GM18502 (cell line): ENCODE measurements around the gene MDFI.

ENCODE experiments used
- ATAC-seq: cut with Tn5 transposase; IDR thresholded peaks from one replicate; pipeline ENCODE4 v1.9.1; 2021; ENCODE audit warnings: mild to moderate bottlenecking; ENCODE audit not compliant: unreplicated experiment, poor library complexity

The MDFI gene, protein sequence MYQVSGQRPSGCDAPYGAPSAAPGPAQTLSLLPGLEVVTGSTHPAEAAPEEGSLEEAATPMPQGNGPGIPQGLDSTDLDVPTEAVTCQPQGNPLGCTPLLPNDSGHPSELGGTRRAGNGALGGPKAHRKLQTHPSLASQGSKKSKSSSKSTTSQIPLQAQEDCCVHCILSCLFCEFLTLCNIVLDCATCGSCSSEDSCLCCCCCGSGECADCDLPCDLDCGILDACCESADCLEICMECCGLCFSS

DNA sequence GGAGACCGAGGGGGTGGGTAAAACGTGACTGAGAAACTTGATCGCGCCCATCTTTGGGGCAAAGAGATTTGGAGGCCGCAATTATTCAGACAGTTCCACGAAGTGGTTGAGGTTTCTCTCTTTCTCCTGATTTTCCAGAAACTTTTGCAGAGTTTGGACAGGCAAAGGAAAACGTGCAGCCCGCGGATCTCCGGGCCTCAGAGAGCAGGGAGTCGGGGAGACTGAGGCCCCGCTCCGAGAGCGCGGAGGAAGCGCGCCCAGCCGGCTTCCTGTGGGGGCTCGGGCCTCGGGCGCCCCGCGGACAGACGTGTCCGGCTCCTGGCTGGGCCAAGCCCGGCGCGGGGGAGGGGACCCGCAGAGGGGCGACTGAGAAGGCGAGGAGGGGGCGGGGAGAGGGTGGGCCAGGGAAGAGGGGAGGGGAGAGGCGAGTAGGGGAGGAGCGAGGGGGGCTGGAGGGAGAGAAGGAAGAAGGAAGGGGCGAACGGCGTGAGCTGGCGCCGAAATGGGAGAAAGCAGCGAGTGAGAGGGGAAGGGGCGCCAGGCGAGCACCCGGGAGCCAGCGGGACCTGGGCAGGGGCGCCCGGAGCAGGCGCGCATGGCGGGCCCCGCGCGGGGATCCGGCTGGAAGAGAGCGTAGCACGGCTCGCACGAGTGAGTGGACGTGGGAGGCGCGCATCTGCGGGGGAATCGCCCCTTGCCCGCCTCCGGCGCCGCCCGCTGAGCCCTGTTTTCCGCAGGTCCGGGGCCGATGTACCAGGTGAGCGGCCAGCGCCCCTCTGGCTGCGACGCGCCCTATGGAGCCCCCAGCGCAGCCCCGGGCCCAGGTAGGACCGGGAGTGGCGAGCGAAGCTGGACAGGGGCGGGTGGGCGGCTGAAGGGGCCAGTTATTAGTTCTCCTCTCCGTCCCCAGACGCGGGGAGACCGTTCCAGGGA lies at the start of gene MDFI:
Gene MDFI (plus strand): TSS at position 467 of the 933 bp plus-strand sequence. CDS start 282 bp downstream, at position 749.
- ATAC-seq: no peak

DNA sequence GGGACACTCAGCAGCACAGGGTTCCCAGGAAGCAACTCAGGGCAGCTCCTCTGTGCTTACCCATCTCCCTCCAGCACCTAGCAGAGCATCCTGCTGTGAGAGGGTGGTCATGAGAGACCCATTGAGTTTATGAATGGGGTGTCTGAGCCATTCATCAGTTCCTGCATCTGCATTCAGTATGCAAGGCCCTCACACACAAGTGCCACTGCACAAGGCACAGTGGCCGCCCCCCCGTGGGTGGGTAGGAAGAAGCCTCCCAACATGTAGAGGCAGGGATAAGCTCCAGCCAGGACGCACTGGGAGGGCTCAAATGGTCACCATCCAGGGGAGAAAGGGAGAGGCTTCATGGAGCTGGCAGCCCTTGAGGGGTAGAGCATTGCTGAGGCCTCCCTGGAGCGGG lies 49.0 kb upstream of the MDFI start:
- no peak for ATAC-seq

DNA sequence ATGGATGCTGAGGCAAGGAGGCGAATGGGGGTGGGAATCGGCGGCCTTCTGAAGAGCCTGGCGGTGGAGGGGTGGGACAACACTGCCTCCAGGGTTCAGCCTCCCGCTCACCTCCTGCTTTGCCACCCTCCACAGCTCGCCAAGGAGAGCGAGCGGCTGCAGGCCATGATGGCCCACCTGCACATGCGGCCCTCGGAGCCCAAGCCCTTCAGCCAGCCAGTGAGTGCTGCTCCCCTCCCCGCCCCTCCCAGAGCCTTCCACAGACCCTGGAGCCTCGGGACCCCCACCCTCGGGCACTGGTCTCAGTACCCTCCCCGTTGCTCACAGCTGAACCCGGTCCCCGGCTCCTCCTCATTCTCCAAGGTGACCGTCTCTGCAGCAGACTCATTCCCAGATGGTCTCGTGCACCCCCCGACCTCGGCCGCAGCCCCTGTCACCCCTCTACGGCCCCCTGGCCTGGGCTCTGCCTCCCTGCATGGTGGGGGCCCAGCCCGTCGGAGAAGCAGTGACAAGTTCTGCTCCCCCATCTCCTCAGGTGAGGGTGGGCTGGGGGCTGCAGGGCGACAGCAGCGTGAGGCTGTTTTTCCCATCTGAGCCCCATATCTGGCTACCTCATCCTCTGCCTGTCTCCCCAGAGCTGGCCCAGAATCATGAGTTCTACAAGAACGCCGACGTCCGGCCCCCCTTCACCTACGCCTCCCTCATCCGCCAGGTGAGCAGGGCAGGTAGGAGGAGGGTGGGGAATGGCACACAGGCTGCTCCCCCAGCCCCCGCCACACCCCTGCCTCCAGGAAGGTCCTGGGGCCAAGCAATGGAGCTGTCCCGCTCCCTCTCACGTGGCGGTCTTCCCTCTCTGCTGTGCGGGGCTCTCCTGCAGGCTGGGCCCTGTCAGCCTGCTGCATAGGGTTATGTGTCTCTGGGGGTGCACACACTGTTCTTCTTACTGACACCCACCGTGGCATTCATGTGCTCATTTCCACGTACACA lies 48.3 kb upstream of the MDFI start:
- no peak for ATAC-seq

DNA sequence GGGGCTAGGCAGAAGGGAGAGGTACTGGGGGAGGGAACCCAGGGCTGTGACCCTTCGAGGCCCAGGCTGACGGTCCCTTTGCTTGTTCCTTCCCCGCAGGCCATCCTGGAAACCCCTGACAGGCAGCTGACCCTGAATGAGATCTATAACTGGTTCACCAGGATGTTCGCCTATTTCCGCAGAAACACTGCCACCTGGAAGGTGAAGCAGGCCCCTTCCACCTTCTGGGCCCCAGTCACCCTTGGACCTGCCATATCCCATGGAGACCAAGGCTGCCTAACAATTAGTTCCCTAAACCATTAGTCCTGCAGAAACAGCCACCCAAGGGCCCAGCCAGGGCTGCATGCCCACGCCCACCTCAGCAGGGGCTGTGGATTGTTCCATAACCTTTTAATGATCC lies 47.1 kb upstream of the MDFI start:
- ATAC-seq: no peak

DNA sequence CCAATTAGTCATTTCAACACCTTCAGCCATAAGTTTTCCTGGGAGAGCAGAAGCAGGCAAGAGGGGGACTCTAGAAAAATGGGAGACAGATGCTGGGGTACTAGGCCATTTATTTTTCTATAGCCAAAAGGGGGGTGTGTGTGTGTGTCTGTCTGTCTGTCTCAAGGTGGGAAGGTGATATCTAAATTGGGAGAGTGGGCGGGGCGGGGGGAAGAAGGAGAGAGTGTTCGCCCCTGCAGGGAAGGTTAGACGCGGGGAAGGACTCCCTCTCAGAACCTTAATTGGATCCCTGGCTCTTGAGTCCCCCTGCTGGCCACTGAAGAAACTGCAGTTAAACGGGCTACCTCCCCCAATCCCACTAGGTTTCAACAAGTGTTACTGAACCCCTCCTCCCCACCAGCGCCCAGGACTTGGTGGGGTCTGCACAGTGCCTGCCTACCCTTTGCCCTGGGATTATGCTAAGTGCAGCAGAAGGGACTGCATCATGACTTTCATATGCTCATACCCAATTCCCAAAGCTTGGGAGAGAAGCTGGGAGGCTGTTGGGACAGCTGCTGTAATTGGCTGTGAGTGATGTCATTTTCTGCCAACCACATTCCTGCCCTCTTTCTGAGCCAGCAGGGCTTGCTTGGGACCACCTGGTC lies 46.3 kb upstream of the MDFI start:
- ATAC-seq: no peak

DNA sequence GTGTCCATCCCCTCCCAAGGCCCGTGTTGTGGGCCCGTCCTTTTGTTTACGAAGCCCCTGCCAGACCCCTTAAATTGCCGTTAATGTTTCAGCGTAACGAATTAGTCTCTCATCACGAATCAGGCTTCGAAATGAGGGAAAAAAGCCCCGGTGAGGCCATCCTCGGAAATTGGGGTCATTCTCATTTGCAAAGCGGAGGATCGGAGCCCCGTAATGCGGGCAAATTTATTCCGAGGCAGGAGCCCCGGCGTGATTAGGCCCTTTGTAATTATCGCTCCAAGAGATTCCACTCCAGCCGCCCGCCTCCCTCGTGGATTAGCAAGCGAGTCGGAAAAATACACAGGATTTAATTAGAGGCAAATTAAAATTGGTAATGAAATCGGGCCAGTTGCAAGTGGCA lies 44.9 kb upstream of the MDFI start:
- ATAC-seq: no peak

DNA sequence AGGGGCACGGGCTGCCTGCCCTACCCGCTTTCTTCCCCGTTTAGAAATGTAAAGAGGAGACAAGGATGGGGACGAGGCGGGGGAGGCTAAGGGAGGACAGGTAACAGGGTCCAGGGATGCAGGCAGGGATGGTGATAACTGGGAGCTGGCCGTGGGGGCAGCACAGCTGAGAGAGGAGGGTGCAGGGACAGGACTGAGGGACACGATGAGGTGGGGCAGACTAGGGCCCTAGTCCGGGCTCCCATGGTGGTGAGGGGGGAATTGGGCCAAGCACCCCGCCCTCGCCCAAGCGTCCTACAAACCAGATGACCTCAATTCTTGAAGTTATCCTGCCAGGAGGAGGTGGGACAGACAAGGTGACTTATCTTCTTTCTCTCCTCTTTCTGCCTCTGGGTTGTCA lies 44.4 kb upstream of the MDFI start:
- ATAC-seq: no peak

DNA sequence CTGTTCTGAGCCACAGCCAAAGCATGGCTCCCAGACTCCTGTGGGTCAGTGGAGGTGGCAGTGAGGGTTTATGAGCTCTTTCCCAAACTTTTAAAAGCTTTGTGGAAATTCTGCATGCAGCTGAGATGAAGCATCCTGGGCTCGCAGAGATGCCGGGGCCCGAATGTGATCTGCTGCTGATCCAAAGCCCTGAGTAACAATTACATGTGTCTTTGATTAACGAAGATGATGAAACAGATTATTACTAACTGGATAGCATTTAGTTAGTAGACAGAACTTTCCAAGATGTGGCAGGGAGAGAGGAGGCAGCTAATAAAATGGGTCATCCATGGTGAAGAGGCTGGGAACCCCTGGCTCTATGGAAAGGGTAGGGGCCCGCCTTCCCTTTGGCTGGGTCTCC lies 43.9 kb upstream of the MDFI start:
- ATAC-seq: no peak

DNA sequence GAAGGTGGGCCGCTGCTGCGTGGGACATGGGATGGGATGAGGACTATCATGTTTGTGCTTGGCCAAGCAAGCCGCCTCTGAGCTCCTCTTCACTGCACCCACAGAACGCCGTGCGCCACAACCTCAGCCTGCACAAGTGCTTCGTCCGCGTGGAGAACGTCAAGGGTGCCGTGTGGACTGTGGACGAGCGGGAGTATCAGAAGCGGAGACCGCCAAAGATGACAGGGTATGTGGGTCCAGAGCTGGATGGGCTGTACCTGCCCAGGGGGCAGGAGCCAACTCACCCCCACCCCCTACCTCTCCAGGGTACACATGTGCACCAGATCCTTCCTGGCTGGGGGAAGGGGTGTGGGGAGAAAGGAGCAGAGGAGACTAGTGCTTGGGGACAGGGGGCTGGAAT lies 43.5 kb upstream of the MDFI start:
- no peak for ATAC-seq

DNA sequence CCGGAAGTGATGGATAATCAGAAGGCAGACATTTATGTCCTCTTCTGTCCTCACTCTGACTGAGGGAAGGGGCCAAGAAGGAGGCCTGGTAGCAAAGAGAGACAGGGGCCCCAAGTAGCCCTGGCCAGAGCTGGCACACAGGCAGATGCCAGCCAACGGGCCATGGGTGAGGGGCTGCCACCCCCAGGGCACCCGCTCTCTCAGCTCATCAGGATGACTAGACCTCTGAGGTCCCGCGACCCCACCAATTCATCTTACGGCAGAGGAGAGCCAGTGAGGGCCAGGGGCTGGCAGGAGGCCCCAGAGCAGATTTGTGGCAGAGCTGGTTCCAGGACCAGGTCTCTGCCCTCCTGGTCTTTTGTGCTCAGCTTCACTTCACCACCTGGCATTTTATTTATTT lies 43.1 kb upstream of the MDFI start:
- no peak for ATAC-seq

DNA sequence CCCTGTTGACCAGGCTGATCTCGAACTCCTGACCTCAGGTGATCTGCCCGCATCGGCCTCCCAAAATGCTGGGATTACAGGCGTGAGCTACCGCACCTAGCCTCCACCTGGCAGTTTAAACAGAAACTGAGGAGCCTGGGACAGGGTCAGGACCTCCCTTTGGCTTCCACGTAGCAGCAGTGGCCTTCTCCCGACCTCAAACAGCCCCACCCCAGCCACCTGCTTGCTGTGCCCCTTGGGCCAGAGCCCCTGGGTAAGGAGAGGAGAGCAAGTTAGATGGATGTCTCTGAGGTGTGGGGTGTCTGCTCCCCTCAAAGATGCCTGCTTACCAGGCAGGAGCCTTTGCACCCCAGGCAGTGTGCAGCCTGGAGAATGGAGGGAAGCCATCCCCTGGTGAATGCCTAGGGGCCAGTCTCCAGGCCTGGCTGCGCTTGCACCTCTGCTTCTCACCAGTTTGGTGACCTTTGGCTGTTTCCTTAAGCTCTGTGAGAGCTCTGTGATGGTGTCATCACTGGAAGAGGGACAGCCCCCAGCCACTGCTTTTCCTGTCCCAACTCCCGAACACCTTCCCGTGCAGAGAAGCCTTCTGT lies 42.1 kb upstream of the MDFI start:
- no peak for ATAC-seq

DNA sequence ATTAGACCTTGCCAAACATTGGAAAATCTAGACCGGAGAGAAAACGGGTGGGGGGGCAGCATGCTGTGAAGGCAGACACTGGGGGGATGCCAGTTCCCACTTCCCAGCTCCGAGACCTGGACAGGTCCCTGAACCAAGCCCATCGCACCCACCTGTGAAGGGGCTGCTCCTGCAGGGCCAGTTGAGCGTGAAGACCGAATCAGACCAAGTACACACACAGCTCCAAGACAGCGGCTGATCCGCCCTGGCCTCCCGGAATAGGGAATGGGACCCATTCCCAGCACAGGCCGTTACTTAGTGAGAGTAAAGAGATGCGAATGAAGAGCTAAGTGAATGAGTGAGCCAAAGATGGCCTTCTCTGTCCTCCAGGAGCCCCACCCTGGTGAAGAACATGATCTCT lies 41.5 kb upstream of the MDFI start:
- ATAC-seq: no peak

DNA sequence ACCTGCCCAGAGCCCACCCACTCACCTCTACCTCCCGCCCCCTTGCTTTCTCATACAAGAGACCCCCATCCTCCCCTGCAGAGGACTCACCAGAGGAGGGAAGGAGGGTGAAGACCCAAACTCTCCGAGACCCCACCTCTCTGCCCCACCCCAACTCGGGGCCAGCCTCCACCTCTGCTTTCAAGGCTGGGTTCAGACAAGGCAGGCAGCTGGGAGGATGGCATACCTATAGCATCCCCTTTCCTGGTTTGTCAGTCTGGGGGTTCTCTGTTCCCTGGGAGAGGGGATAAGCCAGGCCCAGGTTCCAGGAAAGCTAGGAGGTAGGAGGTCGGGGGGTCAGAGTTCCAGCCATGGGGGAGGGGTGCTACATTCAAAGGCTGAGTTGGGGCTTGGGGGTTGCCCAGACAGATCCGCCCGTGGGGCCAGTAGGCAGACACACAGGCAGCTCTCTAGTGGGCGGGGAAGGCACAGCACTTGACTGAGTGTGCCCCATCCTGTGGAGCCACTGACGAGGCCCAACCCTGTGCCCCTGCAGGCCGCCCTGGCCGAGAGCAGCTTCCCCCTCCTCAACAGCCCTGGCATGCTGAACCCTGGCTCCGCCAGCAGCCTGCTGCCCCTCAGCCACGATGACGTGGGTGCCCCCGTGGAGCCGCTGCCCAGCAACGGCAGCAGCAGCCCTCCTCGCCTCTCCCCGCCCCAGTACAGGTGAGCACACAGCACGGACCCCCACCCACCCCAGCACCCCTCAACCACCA lies 40.8 kb upstream of the MDFI start:
- ATAC-seq: no peak

DNA sequence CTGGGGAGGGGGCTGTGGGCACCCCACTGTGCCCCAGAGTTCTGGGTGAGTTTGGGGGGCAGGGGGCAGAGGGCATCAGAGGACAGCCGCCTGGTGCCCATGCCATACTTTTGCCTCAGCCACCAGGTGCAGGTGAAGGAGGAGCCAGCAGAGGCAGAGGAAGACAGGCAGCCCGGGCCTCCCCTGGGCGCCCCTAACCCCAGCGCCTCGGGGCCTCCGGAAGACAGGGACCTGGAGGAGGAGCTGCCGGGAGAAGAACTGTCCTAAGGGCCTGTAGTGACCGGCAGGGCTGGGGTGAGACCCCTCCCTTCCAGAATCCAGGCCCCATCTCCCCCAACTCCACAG lies 39.6 kb upstream of the MDFI start:
- ATAC-seq: no peak

DNA sequence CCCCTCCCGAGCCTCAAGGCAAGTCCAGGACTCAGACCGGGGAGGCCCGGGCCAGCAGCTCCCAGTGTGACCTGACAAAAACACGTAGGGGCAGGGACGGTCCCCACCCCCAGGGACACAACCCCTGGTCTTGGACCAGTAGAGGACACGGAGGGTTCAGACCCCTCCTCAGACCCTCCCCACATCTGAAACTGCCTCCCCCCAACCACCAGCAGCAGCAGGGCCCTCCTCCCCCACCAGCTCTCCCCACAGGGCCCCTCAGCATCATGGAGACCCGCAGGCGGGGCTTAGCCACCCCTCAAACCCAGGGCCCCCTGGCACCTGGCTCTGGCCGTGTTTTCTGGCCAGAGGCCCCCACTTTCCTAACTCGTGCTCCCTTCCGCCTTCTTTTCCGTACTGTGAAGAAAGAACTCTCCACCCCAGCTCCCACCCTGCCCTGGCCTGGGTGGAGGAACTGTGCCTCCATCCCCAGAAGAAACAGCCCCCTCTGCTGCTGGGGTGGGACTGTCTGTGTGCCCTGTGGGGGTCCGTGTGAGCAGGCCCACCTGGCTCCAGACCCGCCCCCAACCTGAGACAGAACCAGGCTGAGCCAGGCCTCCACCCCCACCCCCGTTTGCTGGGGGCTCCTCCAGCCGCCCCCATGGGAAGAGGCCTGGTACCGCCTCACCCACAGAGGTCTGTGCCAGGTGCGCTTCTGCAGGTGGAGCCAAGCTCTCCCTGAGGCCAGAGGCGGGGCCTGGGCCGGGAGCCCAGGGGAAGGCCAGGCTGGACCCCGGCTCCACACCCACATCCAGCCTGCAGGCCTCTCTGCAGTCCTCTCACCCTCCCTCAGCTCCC lies 39.0 kb upstream of the MDFI start:
- ATAC-seq: no peak

DNA sequence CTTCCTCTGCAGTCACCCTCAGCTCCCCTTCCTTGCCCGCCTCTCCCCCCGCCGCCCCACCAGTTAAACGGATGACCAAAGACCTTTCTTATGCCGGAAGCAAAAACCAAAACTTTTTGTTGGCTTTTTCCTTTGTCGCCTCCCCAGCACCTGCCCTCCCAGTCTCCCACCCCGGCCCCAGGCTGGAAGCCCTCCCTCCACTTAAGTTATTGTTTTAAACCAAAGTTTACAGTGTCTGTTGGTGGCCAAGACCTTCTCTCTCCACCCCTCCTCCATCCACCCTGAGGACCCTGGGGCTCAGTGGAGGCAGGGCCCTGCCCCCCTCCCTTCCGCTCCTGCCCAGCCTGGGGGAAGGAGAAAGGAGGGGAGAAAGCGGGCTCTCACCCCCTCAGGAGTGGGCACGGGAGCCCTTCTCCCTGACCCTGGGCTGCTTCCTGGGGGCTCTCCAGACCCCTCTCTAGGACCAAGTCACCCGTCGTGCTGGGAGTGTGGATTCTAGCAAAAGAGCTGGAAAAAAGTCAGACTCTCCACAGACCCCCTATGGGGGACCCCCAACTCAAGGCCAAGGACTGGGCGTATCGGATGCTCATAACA lies 38.3 kb upstream of the MDFI start:
- no peak for ATAC-seq

DNA sequence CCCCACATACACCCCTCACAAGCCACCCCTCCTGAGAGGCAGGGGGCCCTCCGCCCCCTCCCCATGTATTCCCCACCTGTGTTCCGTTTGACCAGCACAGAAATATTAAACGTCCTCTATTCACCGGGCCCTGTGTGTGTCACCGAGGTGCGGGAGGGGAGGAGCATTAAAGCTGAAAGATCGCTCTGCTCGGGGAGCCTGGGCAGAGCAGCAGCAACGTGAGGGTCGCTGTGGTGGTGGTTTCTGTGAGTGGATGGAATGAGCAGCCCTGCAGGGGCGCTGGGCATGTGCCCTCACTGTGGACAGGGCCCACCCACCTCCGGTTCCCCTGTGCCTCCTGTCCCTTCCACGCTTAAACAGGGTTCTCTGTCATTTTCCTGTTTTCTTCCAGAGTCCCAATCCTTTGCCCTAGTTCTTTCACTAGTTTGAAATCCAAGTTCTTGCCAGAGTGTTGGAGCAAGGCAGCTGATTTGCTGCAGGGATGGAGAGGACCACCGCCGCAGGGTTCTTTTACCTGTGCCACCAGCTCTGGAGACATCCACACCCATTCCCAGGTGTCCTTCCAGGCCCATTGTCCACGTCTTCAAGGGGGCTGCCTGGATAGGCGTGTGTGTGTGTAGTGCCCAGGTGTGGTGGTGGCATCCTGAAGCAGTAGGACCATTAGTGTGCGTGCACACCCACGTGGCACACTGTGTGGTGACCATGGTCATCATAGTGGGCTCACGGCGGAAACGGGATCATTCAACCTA lies 37.6 kb upstream of the MDFI start:
- no peak for ATAC-seq
